Stimulated activated CD8-positive, alpha-beta memory T cell treated with anti-CD3 and anti-CD28 coated beads, Interleukin-12 subunit alpha, Interleukin-12 subunit beta, amount 100 ng/mL, for 1 hour (primary cell): ENCODE measurements around the gene XRCC2.

Experiments
- DNase-seq: peaks from one replicate; pipeline ENCODE4 v3.0.0-alpha.2; 2020; ENCODE audit warnings: low read depth

XRCC2 gene

GRCh38 chr7:152615031-152615741 lies 60.8 kb downstream of the XRCC2 start:
- DNase-seq: no peak

GRCh38 chr7:152608656-152609055 lies 67.3 kb downstream of the XRCC2 start:
- DNase-seq: no peak

GRCh38 chr7:152608208-152608607 lies 67.7 kb downstream of the XRCC2 start:
- no peak for DNase-seq

GRCh38 chr7:152607007-152607406 lies 68.9 kb downstream of the XRCC2 start:
- DNase-seq: no peak

GRCh38 chr7:152602962-152603361 lies 73.0 kb downstream of the XRCC2 start:
- no peak for DNase-seq

GRCh38 chr7:152601305-152601798 lies 74.6 kb downstream of the XRCC2 start:
- no peak for DNase-seq

GRCh38 chr7:152600266-152600665 lies 75.7 kb downstream of the XRCC2 start:
- DNase-seq: no peak

- no peak for DNase-seq
These were observed 78.4 kb downstream of the XRCC2 start for GRCh38 chr7:152597507-152597906.

- no peak for DNase-seq
These were observed 79.1 kb downstream of the XRCC2 start for GRCh38 chr7:152596824-152597223.
